NCI-H2029 (cell line): ENCODE measurements around the gene SPRED2.

ENCODE experiments used
- DNase-seq: peaks from one replicate; lab custom pipeline; 2025; lab: John Stamatoyannopoulos, UW

Gene SPRED2

GRCh38 chr2:65276609-65277008, 155.8 kb downstream of the SPRED2 start:
- DNase-seq: no peak

- no peak for DNase-seq
These were observed 157.1 kb downstream of the SPRED2 start for GRCh38 chr2:65275141-65275915.

- DNase-seq: no peak
These were observed 159.1 kb downstream of the SPRED2 start for GRCh38 chr2:65273344-65273743.

GRCh38 chr2:65268957-65269356, 163.4 kb downstream of the SPRED2 start:
- no peak for DNase-seq

- no peak for DNase-seq
These were observed 165.4 kb downstream of the SPRED2 start for GRCh38 chr2:65267008-65267407.

GRCh38 chr2:65265671-65266045, 166.7 kb downstream of the SPRED2 start:
- no peak for DNase-seq

GRCh38 chr2:65264821-65265670, 167.4 kb downstream of the SPRED2 start:
- peak; percentile 59 for DNase-seq

GRCh38 chr2:65263986-65264385, 168.4 kb downstream of the SPRED2 start:
- DNase-seq: no peak

GRCh38 chr2:65263262-65263661, 169.1 kb downstream of the SPRED2 start:
- DNase-seq: no peak

GRCh38 chr2:65261676-65262075, 170.7 kb downstream of the SPRED2 start:
- no peak for DNase-seq
